ENCODE results near the gene EYA2.

GRCh38 chr20:47227576-47227975, 332.9 kb downstream of the EYA2 start:
- no peak for TF ChIP-seq CTCF (conservative IDR thresholded peaks at IDR 0.05; ENCODE audit: low read depth, low read length)
- no peak for TF ChIP-seq MXI1 (IDR thresholded peaks at IDR 0.05; ENCODE audit: borderline replicate concordance, low read depth, low read length)

Measured in IMR-90 (cell line).